WTC11 (cell line): ENCODE results near the gene POMT2. TPM values are rescaled to one million over a fixed set of nuclear protein-coding genes. Genes with fewer than 3 reads are reported as not detected.

ENCODE experiments used
- AR ChIP-seq: fragments of 250-450 bp; sonication (Bioruptor Pico); IDR thresholded peaks from 2 replicates; pipeline ENCODE4 v1.9.0; 2021; ENCODE audit warnings: mild to moderate bottlenecking
- ATF1 ChIP-seq: sonication (generic); formaldehyde crosslinking; IDR thresholded peaks from 2 replicates; pipeline ENCODE4 v1.8.1; 2023; ENCODE audit warnings: mild to moderate bottlenecking, moderate library complexity, missing genetic modification reagents
- ATF6 ChIP-seq: sonication (generic); formaldehyde crosslinking; IDR thresholded peaks from 2 replicates; pipeline ENCODE4 v1.8.1; 2023; ENCODE audit warnings: mild to moderate bottlenecking, missing genetic modification reagents
- CBFB ChIP-seq: sonication (generic); formaldehyde crosslinking; IDR thresholded peaks from 2 replicates; pipeline ENCODE4 v1.8.1; 2022; ENCODE audit warnings: mild to moderate bottlenecking, low read depth, missing genetic modification reagents
- E2F4 ChIP-seq: sonication (generic); formaldehyde crosslinking; IDR thresholded peaks from 2 replicates; pipeline ENCODE4 v1.8.1; 2022; ENCODE audit warnings: low read depth, mild to moderate bottlenecking, moderate library complexity, missing genetic modification reagents, borderline replicate concordance
- FOXK1 ChIP-seq: sonication (generic); formaldehyde crosslinking; IDR thresholded peaks from 2 replicates; pipeline ENCODE4 v1.8.0; 2022; ENCODE audit warnings: mild to moderate bottlenecking, moderate library complexity, missing genetic modification reagents
- NFYB ChIP-seq: sonication (generic); formaldehyde crosslinking; conservative IDR thresholded peaks from 2 replicates; pipeline ENCODE4 v1.8.0; 2022; ENCODE audit warnings: low read depth, missing genetic modification reagents
- SOX15 ChIP-seq: fragments of 250-450 bp; sonication (Bioruptor Pico); IDR thresholded peaks from 2 replicates; pipeline ENCODE4 v1.9.0; 2021; ENCODE audit warnings: mild to moderate bottlenecking
- SP1 ChIP-seq: sonication (generic); formaldehyde crosslinking; conservative IDR thresholded peaks from 2 replicates; pipeline ENCODE4 v1.8.1; 2022; ENCODE audit warnings: missing genetic modification reagents
- USF2 ChIP-seq: sonication (generic); formaldehyde crosslinking; IDR thresholded peaks from 2 replicates; pipeline ENCODE4 v1.8.1; 2023; ENCODE audit warnings: mild to moderate bottlenecking, missing genetic modification reagents, moderate library complexity
- ZNF281 ChIP-seq: sonication (generic); formaldehyde crosslinking; IDR thresholded peaks from 2 replicates; pipeline ENCODE4 v1.8.0; 2023; ENCODE audit warnings: mild to moderate bottlenecking, missing genetic modification reagents
- ZNF512 ChIP-seq: sonication (generic); formaldehyde crosslinking; IDR thresholded peaks from 2 replicates; pipeline ENCODE4 v1.8.1; 2022; ENCODE audit warnings: missing genetic modification reagents, borderline replicate concordance
- ZNF532 ChIP-seq: fragments of 250-450 bp; sonication (Bioruptor Pico); IDR thresholded peaks from 2 replicates; pipeline ENCODE4 v1.9.0; 2021; ENCODE audit warnings: mild to moderate bottlenecking, borderline replicate concordance
- total RNA-seq: library from RNA; stranded (reverse); gene quantifications from 3 replicates; pipeline ENCODE4 v1.2.3, GENCODE V29; 2021

Gene POMT2
- total RNA-seq, 1 experiment from 2014 or later: 38.7 TPM

- TF ChIP-seq AR (CRISPR knock-in tag): no peak
- TF ChIP-seq USF2 (CRISPR knock-in tag): no peak
- TF ChIP-seq ZNF281 (CRISPR knock-in tag): no peak
- no peak for TF ChIP-seq E2F4 (CRISPR knock-in tag)
- no peak for TF ChIP-seq ZNF512 (CRISPR knock-in tag)
- no peak for TF ChIP-seq SOX15 (CRISPR knock-in tag)
- no peak for TF ChIP-seq NFYB (CRISPR knock-in tag)
- TF ChIP-seq CBFB: no peak
- no peak for TF ChIP-seq ZNF532
- no peak for TF ChIP-seq ATF1 (CRISPR knock-in tag)
- no peak for TF ChIP-seq ATF6 (CRISPR knock-in tag)
- no peak for TF ChIP-seq SP1 (CRISPR knock-in tag)
- TF ChIP-seq FOXK1 (CRISPR knock-in tag): no peak
Measured at GRCh38 chr14:77359626-77360025, 38.9 kb upstream of the POMT2 start (continued).
